ENCODE results near the gene KCND1.

GRCh38 chrX:48969471-48969870, 2.2 kb downstream of the KCND1 start:
- TF ChIP-seq HDGF (IDR thresholded peaks at IDR 0.05; ENCODE audit: borderline replicate concordance), result no peak
- no peak for TF ChIP-seq ELF4 (IDR thresholded peaks at IDR 0.05)
- TF ChIP-seq PKNOX1 (IDR thresholded peaks at IDR 0.05), result no peak
- TF ChIP-seq SP1 (IDR thresholded peaks at IDR 0.05), result no peak
- TF ChIP-seq FOXM1 (IDR thresholded peaks at IDR 0.05; ENCODE audit: borderline replicate concordance), result no peak
